ENCODE measurements around the gene RILP.

Gene RILP

DNA sequence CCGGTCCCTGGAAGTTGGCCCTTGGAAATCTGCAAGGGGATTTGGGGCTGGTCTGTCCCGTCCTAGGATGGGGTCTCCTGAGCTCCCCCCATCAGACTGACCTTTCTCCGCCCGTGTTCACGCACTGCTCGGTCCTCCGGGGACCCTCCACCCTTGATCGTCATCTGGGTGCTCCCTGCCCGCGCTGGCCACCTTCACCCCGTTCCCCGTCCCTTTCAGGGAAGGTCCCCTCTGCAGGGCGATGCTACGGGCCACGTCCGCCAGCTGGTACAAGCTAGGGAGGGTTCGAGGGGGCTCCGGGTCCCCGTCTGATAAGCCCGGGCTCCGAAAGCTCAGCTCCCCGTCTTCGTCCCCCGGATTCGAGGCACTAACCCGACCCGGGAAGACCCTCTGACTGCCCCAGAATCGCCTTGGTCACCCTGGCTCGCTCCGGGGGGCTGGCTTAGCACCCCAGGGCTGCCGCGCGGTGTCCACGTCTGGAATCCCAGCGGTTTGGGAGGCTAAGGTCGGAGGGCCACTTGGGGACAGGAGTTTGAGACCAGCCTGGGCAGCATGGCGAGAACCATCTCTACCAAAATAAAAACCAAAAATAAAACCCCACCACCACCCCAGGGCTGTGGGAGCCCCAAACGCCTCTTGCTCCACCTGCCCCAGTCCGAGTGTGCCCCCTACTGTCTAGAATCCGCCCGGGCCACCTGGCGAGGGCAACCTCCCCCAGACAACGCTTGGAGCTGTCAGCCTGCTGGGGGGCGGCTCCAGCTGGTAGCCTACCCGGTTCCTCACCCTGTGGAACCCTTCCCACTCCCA, 20.0 kb downstream of the RILP start:
- DNase-seq (ENCODE audit: extremely low read depth in 1 of 2, low read depth in 1 of 2), result peak; percentile 65 to 79

DNA sequence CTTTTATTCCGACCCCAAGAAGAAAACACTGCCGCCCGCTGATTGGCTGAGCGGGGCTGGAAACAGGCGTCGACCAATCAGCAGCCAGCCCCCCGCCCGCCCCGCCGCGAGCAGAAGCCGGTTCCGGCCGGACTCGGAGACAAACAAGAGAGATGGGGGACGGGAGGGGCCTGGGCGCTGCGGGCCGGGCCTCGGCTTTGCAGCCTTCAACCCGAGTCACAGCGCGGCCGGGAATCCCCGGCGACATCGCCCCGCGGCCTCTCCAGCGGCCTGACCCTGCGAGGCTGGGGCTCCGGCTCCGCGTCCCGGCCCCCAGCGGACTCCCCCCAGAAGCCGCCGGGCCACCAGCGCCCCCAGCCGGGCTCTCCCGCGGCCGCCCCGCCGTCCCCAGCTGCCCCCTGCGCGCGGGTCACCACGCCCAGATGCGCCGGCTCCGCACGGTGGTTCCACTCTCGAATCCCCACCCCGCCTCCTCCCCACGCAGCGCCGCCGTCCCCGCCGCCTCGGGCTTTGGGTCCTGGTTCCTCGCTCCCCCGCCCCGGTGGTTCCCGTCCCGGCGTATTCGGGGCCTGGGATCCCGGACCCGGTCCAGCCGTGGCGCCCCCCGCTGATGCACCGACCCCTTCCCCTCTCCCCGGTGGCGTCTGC, 20.7 kb downstream of the RILP start:
- DNase-seq (ENCODE audit: extremely low read depth in 1 of 2, low read depth in 1 of 2), result peak; percentile 82

DNA sequence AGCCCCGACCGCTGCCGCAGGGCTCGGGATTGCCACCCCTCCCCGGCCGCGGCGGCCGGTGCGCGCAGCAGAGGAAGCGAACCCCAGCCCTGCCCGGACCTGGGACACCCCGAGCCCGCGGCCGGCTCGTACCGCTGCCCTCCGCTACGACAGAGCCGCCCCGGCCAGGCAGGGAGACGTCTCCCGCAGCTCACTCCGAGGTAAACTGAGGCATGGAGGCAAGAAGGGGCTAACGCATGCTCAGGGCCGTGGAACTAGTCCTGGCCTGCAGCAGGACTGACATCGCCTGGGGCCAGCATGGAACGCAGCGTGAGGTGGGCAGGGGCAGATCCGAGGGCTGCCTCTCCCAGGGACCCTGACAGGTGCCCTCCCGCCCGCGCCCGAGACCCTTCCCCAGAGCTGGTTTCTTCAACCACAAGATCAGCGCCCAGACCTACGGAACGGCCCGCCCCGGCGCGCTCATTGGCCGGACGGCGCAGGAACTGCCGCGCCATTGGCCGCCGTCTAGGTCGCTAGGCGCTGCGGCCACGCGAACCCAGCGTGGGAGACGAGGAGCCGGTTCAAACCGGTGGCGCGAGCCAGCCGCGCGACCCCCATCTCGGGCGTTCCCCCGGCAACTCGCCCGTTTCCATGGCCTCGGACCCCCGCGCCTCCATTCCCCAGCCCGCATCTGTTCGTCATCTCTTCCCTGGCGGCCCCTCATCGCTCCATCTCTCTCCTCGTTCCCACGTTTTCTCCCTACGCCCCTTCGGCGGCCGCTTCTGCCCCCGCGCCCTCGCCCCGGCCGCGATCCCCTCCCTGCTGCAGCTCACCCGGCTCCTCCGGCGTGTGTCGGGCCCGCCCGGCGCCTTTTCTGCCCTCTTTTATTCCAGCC, 21.4 kb downstream of the RILP start, which contains the start of gene SLC43A2:
Gene SLC43A2 (minus strand): TSS at position 853 of the 874 bp plus-strand sequence. CDS start 960 bp downstream, outside the sequence.
- DNase-seq (ENCODE audit: extremely low read depth in 1 of 2, low read depth in 1 of 2), result peak; percentile 50 to 56

DNA sequence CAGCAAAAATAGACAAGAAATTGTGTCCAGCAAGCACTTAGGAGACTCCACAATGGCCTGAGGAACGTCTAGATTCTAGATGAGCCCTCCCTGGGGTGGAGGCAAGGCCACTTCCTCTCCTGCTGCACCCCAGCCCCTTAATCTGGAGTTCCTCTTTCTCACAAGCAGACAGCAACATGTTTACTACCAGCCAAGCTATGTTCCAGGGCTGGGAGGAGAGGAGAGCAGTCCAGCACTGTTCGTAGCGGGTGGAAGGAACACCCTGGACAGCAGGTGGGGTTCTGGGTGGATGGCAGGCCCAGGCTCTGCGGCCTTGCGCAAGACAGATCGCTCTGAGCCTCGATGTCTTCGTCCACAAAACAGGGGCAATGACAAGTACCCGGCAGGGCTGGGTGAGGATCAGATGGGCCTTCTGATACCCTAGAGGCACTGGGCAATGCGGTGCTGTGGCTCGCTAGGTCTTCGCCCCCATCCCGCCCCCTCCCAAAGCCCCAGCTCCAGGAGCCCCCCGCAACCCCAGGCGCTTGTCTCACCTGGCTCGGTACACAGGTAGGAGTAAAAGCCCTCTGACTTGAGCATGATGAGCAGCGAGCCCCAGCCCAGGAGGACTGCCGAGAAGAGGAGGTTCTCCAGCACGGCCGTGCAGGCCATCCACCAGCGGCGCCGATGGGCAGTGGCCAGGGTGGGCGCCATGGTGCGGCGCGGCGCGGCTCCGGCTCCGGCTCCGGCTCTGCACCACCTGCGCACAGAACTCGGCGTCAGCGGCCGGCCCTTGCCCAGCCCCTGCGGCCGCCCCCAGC, 22.3 kb downstream of the RILP start:
- DNase-seq (ENCODE audit: extremely low read depth in 1 of 2, low read depth in 1 of 2), result no peak

DNA sequence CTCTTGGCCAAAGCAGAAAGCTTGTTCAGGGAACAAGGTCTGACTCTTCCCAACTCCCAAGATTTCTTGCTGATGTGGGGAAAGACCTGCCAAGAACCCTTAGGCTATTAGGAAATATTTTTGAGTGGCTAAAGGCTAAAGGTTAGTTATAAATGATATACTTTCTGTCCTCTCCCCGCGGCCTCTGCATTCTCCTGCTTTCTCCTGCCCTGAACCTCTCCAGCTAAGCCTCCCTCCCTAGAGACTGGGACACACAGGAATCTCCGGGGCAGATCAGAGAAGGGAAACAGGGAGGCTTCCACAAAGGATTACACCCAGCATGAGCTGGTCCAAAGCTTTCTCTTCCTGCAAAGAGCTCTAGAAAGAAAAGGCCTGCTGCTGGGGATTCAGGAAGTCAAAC, 23.3 kb downstream of the RILP start:
- no peak for DNase-seq (ENCODE audit: extremely low read depth in 1 of 2, low read depth in 1 of 2)

DNA sequence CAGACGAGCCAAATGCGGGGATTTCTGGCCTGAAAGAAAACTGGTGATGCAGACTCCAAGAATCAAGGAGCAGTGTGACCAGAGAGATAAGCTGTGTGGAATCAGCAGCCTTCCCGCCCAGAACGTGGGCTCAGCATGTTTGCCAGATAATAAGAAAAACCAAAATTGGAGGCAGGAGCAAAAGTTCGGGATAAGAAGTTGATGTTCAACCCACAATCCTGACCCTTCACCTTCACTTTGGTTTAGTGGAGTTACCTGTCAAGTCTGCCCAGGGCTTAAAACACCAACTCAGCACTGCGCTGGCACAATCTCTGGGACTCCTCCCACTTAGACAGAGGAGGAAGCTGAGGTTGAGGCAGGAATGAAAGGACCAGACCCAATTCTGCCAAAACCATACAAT, 24.1 kb downstream of the RILP start:
- DNase-seq (ENCODE audit: extremely low read depth in 1 of 2, low read depth in 1 of 2), result no peak

DNA sequence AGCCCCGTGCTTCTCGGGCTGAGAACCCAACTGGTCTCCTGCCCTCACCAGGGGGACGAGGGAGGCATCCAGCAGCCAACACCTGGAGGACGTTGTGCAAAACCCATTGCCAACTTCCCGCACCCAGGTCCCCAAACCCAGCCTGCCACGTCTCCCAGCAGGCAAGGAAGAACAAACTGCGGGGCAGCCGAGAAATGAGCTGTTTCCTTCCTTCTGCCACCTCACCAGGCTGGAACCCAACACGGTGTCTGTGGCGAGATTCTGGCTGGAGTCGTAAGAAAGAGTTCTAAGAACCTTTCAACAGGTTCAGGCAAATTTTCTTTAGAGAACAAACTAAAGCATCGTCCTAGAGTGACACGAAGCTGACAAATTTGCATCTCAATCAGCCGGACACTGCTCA, 24.6 kb downstream of the RILP start:
- DNase-seq (ENCODE audit: extremely low read depth in 1 of 2, low read depth in 1 of 2), result no peak

DNA sequence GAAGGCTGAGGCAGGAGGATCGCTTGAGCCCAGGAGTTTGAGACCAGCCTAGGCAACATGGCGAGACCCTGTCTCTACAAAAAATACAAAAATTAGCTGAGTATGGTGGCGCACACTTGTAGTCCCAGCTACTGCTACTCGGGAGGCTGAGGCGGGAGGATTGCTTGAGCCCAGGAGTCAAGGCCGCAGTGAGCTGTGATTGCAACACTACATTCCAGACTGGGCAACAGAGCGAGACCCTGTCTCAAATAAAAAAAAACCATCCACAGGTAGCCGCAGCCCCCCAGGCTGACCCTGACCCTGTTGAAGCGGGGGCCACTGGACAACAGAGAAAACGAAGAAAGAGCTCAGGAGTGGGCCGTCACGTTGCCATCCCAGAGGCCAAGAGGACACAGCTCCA, 25.0 kb downstream of the RILP start:
- DNase-seq (ENCODE audit: extremely low read depth in 1 of 2, low read depth in 1 of 2), result no peak

DNA sequence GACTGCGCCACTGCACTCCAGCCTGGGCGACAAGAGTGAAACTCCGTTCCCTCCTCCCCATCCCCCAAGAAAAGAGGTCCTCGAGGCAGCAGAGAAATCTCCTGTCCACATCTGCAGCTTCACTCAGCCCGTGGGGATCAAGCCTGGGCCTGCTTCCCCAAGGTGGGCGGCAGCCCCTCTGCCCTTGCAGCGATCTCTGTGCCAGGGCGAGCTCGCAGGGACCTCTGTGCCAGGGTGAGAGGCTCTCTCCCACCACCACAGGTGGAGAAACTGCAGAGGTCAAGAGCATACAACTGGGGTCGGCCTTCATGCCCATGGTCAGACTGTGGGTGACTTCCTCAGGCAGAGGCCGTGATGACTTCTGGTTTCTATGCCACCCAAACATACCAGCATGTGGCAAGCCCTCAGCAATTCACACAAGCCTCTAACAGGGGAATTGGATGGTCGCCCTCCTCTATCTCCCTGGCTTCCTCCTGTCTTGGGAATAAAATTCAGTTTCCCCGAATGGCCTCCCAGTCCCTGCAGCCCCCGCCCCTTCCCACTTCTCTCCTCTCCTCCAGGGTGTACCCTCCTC, 26.5 kb downstream of the RILP start:
- DNase-seq (ENCODE audit: extremely low read depth in 1 of 2, low read depth in 1 of 2), result no peak

DNA sequence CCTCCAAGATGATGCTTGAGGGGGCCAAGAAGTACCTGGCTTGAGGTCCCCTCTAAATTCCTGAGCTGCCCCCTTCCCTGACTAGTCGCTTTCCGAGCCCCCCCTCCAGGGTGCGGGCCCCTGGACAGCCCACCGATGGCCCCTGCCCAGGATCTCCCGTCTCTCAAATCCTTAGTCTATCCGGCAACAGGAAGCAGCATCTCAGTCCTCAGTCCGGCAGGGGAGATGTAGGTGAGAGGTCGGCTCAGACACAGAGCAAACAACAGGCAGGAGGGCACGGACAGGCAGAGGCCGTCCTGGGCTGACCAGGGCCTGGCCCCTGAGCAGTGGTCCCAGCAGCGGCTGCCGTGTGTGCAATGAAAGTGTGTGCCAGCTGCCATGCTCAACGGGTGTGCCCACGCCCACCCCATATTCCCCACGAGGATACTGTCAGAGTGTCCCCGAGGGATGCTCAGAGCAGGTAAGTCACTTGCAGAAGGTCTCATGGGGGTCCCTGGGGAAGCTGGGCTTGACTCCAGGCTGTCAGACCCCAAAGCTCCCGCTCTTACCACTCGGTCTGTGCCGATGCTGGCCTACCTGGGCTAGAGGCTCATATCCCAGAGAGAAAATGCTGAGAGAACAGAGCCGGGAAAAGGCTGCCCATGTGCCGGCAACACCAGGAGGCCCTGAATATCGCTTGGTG, 28.3 kb downstream of the RILP start:
- DNase-seq (ENCODE audit: extremely low read depth in 1 of 2, low read depth in 1 of 2), result no peak

DNA sequence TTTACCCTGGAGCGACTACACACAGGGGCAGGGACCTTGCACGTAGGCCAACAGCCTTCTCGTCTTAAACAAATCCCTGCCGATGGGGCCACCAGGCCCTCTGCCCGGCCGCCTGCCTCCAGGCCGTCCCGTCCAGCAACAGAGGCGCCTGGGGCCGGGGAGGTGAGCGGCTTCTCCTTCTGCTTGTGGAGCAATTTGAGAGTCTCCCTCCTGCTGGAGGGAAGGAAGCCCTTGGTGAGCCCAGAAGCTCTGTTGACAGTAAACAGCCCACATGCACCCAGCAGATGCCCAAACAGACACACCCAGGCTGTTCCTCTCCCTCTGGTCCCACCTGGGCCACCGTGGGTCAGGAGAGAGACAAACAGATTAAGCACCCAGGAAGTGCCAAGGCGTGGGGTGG, 29.2 kb downstream of the RILP start:
- no peak for DNase-seq (ENCODE audit: extremely low read depth in 1 of 2, low read depth in 1 of 2)

DNA sequence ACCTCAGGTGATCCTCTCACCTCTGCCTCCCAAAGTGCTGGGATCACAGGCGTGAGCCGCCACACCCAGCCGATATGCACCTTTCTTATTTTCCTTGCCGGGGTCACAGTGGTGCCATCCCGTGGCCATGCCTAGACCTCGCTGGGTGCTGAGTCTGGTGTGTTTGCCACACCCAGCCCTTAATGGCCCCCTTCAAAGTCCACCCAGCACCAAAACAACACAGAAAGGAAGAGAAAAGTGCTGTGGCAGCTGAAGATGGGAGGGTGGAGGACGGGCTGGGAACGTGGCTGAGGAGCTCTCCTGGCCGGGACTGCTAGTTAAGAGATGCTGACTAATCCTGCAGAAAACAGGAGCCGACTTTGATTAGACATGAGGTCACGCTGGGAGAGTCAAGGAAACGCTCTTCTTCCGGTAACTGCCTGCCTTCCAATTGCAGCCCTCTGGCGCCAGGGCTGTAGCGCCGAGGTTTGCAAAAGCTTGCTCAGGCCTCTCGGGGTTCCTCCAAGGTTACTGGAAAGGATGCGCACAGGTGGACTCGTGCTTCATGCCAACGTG, 32.0 kb downstream of the RILP start:
- no peak for DNase-seq (ENCODE audit: extremely low read depth in 1 of 2, low read depth in 1 of 2)

DNA sequence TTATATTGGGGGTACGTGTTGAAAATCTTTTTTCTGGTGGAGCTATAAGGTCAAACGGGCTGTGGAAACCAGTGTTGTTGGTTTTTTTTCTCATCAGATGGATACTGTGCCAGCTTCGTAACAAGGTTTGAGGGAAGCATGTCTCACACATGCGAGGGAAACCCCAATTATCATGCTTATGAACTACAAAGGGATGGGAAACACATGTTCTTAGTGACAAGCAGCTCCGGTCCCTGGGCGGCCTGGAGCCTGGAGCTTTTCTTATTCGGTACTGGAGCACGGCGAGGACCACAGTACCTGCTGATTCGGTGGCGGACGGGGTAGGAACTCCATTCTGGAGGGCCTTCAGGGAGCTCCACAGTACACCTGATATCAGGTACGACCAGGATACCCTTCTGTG, 33.6 kb downstream of the RILP start:
- no peak for DNase-seq (ENCODE audit: extremely low read depth in 1 of 2, low read depth in 1 of 2)

DNA sequence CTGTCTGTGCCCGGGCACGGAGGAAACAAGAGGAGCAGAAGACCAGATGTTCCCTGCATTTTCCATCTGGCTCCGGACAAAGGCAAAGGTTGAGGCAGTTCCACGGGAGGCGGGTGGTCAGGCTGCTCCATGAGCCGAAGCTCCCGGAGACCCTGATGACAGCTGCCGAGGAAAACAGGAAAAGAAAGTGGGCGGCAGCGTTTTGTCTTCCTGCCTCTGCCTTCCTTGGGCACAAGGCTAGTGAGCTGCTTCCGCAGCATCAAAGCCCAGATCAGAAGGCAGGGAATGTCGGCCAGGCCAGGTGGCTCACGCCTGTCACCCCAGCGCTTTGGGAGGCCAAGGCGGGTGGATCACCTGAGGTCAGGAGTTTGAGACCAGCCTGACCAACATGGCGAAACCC, 37.3 kb downstream of the RILP start:
- no peak for DNase-seq (ENCODE audit: extremely low read depth in 1 of 2, low read depth in 1 of 2)

DNA sequence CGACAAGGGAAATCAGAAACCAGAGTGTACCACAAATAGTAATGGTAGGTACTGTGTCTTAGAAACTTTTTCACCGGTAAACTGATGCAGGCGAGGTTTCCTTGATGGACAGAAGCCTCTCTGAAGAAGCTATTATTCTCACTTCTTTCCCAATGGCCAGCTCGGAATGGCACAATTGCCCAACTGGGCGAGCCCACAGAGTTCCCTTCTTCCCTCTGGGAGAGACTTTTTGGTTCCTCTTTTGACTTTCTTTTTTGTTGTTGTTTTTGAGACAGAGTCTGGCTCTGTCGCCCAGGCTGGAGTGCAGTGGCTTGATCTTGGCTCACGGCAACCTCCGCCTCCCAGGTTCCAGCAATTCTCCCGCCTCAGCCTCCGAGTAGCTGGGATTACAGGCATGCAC, 38.0 kb downstream of the RILP start:
- no peak for DNase-seq (ENCODE audit: extremely low read depth in 1 of 2, low read depth in 1 of 2)

DNA sequence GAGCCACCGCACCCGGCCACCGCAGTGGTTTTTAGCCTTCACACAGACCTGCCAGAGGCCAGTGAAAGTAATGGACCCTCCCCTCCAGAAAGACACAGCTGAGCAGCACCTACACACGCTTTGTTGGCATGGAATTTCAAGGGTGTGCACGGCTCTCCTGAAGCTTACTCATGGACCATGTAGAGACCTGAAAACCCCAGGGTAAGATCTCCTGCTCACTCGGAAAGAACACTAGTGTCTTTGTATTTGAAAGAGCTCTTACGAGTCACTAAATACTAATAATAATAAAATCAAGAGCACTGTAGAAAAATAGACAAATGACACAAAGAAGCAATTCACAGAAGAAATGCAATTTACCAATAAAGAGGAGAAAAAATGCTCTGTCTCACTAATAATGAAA, 41.0 kb downstream of the RILP start:
- no peak for DNase-seq (ENCODE audit: extremely low read depth in 1 of 2, low read depth in 1 of 2)

DNA sequence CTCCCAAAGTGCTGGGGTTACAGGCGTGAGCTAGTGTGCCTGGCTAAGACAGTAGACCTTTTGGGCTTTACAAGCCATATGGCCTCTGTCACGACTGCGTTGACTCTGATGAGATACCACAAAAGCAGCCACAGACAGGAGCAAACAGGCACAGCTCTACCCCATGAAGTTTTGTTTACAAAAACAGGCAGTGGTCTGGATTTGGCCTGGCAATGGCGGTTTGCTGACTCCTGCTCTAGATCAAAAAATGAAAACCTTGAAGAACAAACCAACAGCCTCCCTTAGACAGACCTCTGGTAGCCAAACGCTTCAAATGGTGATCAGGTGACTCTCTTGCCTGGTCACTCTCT, 41.7 kb downstream of the RILP start:
- DNase-seq (ENCODE audit: extremely low read depth in 1 of 2, low read depth in 1 of 2), result no peak

DNA sequence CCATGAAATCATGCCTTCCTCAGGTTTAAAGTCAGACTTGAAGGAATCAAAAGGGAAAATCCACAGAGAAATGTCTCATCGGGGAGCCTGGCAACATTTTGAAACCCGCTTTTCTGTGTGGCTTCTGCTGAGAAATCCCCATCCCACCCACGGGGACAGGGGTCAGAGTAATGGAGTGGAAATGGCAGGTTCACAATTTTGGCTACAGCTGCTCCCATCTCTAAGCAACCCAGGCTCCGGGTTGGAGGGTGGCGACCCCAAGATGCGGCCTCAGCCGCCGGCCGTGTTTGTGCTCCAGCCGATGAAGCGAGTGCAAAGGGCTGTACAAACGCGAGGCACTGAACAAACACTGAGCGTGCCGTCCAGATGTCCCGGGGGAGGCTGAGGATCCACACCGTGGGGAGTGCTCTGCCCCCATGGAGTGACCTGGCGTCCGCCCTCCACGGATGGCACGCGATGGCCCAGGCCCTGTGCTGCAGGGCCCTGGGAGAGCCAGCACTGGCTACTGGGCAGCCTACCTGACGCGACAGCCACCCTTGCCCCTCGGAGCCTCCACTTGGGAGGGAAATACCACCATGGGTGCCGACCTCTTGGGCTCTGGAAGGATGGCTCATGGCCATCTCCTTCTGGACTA, 43.2 kb downstream of the RILP start:
- peak in 1 of 2 donors; percentile 32 for DNase-seq (ENCODE audit: extremely low read depth in 1 of 2, low read depth in 1 of 2)

DNA sequence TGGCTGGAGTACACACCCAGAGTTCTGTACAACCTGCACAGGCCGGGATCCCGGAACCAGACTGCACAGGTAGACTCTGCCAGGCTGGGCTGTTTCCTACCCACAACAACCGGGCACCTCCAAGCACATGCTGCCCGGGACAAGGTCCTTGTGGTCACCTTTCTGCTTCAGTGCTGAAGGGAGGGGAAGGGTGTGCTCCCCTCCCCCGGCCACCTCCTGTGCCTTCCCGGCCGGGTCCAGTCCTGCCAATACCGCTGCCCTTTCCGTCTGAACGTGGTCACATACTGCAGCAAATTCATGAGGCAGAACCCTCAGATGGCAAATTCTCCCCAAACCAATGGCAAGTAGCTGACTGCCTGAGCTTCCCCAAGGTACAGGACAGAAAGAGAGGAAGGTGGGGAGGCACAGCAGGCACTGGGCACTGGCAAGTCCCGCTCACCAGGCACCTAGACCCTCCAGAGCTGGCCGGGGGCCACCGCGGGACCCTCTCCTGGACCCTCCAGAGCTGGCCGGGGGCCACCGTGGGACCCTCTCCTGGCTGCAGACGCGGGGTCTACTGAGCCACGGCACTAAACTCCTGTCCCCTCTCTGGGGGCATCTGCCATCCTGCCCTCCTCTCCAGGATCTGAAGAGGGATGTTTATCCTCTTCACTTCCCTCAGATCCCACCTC, 43.9 kb downstream of the RILP start:
- DNase-seq (ENCODE audit: extremely low read depth in 1 of 2, low read depth in 1 of 2), result no peak

Measured in stimulated activated CD8-positive, alpha-beta memory T cell treated with anti-CD3 and anti-CD28 coated beads, Interleukin-7, amount 100 ng/mL, for 48 hours (primary cell).